ENCODE measurements around the gene XNDC1N. TPM values are rescaled to one million over a fixed set of nuclear protein-coding genes. Genes with fewer than 3 reads are reported as not detected.

XNDC1N gene
- polyA plus RNA-seq, 1 donor from 2014 or later: 6.3 TPM

DNA sequence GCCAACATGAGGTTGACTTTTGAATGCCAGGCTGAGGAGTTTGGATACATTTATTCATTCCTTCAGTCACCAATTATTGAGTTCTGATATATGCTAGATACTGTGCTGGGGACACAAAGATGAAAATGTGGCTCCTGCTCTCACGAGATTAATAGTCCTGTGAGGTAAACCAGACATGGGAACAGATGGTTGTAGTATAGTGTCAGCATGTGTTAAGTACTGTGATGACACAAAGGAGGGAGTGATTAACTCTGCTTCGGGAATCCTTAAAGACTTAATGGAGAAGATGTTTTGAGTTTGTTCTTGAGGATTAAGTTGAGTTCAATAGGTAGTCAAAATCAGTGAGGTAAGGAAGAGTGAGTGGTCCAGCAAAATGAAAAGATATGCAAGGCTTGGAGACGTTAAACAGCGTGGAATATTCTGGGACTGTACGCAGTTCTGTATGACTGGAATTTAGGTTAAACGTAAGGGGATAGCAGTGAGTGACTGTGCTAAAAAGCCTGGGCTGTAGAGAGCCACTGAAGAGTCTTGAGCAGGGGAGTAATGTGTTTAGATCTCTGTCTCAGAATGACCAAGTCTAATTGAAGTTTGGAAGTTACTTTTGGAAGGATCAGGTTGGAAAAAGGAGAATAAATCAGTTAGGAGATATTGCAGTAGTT lies 12.3 kb upstream of the XNDC1N start:
- no peaks in the 10 kb centered on the region for H3K27me3 ChIP-seq (ENCODE audit: insufficient read depth, low read depth, low read length)
- no peak overlapping the region for H3K4me3 ChIP-seq (ENCODE audit: low read length)
- H4K20me1 ChIP-seq (ENCODE audit: insufficient read depth): no peaks in the 10 kb centered on the region
- no peak overlapping the region for H3K27ac ChIP-seq (ENCODE audit: low read length)
- no peak overlapping the region for H2AFZ ChIP-seq (ENCODE audit: low read depth, low read length)
- H3K79me2 ChIP-seq (replicated peaks; ENCODE audit: insufficient read depth, low read length): peaks cover 12% of the 10 kb centered on the region
- no peaks in the 10 kb centered on the region for H3K9me3 ChIP-seq (ENCODE audit: low read length)
- no peak overlapping the region for H3K4me2 ChIP-seq (ENCODE audit: low read length)
- H3K9me2 ChIP-seq (ENCODE audit: insufficient read depth, low read length): no peaks in the 10 kb centered on the region
- no peaks in the 10 kb centered on the region for H3F3A ChIP-seq (ENCODE audit: insufficient read depth, low read length, poor library complexity, severe bottlenecking)
- H3K36me3 ChIP-seq (ENCODE audit: insufficient read depth, low read length): no peaks in the 10 kb centered on the region
- H3K9ac ChIP-seq (ENCODE audit: low read length): no peak overlapping the region
- TF ChIP-seq TAF1 (IDR thresholded peaks at IDR 0.05; ENCODE audit: low read depth) (no peak), SMC3 (conservative IDR thresholded peaks at IDR 0.05; ENCODE audit: poor library complexity) (no peak), POLR2AphosphoS5 (IDR thresholded peaks at IDR 0.05) (no peak), RAD21 (conservative IDR thresholded peaks at IDR 0.05) (no peak), MXI1 (conservative IDR thresholded peaks at IDR 0.05; ENCODE audit: poor library complexity, severe bottlenecking) (no peak), EP300 (conservative IDR thresholded peaks at IDR 0.05; ENCODE audit: poor library complexity, severe bottlenecking) (no peak)
- TF ChIP-seq, protein P1, sequence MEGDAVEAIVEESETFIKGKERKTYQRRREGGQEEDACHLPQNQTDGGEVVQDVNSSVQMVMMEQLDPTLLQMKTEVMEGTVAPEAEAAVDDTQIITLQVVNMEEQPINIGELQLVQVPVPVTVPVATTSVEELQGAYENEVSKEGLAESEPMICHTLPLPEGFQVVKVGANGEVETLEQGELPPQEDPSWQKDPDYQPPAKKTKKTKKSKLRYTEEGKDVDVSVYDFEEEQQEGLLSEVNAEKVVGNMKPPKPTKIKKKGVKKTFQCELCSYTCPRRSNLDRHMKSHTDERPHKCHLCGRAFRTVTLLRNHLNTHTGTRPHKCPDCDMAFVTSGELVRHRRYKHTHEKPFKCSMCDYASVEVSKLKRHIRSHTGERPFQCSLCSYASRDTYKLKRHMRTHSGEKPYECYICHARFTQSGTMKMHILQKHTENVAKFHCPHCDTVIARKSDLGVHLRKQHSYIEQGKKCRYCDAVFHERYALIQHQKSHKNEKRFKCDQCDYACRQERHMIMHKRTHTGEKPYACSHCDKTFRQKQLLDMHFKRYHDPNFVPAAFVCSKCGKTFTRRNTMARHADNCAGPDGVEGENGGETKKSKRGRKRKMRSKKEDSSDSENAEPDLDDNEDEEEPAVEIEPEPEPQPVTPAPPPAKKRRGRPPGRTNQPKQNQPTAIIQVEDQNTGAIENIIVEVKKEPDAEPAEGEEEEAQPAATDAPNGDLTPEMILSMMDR (IDR thresholded peaks at IDR 0.05; ENCODE audit: poor library complexity, severe bottlenecking): no peak

DNA sequence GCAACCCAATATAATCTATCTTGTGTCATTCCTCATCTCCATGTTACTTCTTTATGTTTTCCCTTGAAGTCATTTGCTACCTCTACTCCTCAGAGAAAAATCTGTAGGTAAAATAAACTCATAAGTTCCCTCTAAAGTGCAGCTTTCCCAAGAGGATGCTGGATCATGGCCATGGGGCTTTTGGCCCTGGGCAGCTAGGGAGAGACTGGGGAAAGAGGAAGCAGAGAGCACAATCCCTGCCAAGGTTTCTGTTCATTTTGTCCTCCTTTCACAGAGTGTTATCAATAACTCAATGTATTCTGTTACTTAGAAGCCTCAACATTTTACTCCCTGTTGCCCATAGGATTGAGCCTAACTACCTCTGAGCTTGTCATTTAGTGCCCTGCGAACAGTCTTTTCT lies 9.4 kb upstream of the XNDC1N start:
- H3F3A ChIP-seq (ENCODE audit: insufficient read depth, low read length, poor library complexity, severe bottlenecking): no peaks in the 10 kb centered on the region
- no peak overlapping the region for H3K4me3 ChIP-seq (ENCODE audit: low read length)
- H3K9me2 ChIP-seq (ENCODE audit: insufficient read depth, low read length): no peaks in the 10 kb centered on the region
- H3K9ac ChIP-seq (ENCODE audit: low read length): no peak overlapping the region
- no peaks in the 10 kb centered on the region for H3K9me3 ChIP-seq (ENCODE audit: low read length)
- H2AFZ ChIP-seq (ENCODE audit: low read depth, low read length): no peak overlapping the region
- H4K20me1 ChIP-seq (ENCODE audit: insufficient read depth): no peaks in the 10 kb centered on the region
- H3K4me2 ChIP-seq (ENCODE audit: low read length): no peak overlapping the region
- no peak for TF ChIP-seq EP300 (conservative IDR thresholded peaks at IDR 0.05; ENCODE audit: poor library complexity, severe bottlenecking)
- TF ChIP-seq POLR2AphosphoS5 (IDR thresholded peaks at IDR 0.05): no peak
- no peak for TF ChIP-seq EZH2 (IDR thresholded peaks at IDR 0.05; ENCODE audit: borderline replicate concordance, insufficient read depth, low read length, poor library complexity, severe bottlenecking)
- TF ChIP-seq, protein P2, sequence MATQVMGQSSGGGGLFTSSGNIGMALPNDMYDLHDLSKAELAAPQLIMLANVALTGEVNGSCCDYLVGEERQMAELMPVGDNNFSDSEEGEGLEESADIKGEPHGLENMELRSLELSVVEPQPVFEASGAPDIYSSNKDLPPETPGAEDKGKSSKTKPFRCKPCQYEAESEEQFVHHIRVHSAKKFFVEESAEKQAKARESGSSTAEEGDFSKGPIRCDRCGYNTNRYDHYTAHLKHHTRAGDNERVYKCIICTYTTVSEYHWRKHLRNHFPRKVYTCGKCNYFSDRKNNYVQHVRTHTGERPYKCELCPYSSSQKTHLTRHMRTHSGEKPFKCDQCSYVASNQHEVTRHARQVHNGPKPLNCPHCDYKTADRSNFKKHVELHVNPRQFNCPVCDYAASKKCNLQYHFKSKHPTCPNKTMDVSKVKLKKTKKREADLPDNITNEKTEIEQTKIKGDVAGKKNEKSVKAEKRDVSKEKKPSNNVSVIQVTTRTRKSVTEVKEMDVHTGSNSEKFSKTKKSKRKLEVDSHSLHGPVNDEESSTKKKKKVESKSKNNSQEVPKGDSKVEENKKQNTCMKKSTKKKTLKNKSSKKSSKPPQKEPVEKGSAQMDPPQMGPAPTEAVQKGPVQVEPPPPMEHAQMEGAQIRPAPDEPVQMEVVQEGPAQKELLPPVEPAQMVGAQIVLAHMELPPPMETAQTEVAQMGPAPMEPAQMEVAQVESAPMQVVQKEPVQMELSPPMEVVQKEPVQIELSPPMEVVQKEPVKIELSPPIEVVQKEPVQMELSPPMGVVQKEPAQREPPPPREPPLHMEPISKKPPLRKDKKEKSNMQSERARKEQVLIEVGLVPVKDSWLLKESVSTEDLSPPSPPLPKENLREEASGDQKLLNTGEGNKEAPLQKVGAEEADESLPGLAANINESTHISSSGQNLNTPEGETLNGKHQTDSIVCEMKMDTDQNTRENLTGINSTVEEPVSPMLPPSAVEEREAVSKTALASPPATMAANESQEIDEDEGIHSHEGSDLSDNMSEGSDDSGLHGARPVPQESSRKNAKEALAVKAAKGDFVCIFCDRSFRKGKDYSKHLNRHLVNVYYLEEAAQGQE (IDR thresholded peaks at IDR 0.05; ENCODE audit: borderline replicate concordance): no peak
- no peak for TF ChIP-seq SMC3 (conservative IDR thresholded peaks at IDR 0.05; ENCODE audit: poor library complexity)
- TF ChIP-seq, protein P1 (IDR thresholded peaks at IDR 0.05; ENCODE audit: poor library complexity, severe bottlenecking): no peak
- TF ChIP-seq MXI1 (conservative IDR thresholded peaks at IDR 0.05; ENCODE audit: poor library complexity, severe bottlenecking): no peak
- TF ChIP-seq RAD21 (conservative IDR thresholded peaks at IDR 0.05): no peak
- TF ChIP-seq TAF1 (IDR thresholded peaks at IDR 0.05; ENCODE audit: low read depth): no peak
- no peaks in the 10 kb centered on the region for H3K27me3 ChIP-seq (ENCODE audit: insufficient read depth, low read depth, low read length)
- H3K36me3 ChIP-seq (ENCODE audit: insufficient read depth, low read length): no peaks in the 10 kb centered on the region
- H3K79me2 ChIP-seq (replicated peaks; ENCODE audit: insufficient read depth, low read length): peaks cover 26% of the 10 kb centered on the region
- no peak overlapping the region for H3K27ac ChIP-seq (ENCODE audit: low read length)
